GM10266 (cell line): ENCODE data around the gene GPC3.
A peak's percentile ranks its signal among the peaks of the same experiment; 100 is the strongest.
"Not testable (repeated sequence)": the region's sequence is repeated elsewhere in the genome, so short reads cannot be mapped to it uniquely, and the experiment has no call there.

Experiments
- DNase-seq: peaks from one replicate; pipeline ENCODE4 v3.0.0; 2012; ENCODE audit errors: extremely low spot score
- TF ChIP-seq, protein P1 (sequence below): IDR thresholded peaks from 2 replicates; pipeline ENCODE4 v1.5.1; 2012; ENCODE audit warnings: mild to moderate bottlenecking, low read depth; ENCODE audit not compliant: control insufficient read depth, insufficient read depth; ENCODE audit errors: missing control alignments

GPC3 gene

DNA sequence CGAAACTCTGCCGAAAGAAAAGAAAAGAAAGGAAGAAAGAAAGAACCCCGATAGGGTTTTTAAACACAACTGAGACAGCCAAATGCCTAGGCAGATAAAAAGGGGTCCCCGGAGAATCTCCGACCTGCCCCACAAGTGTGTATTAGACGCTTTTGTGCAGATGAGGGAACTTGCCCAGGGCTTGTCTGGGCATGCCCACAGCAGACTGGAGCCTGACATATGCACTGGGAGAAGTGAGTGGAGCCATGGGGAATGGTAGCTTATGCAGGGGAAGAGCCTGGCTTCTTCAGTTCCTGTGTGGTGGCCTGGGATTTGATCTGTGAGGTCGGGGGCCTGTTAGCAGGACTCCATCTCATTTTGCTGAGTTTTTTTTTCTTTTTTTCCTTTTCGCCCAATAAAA lies 199.0 kb downstream of the GPC3 start:
- no peak for DNase-seq

GRCh38 chrX:133783274-133783673 lies 202.1 kb downstream of the GPC3 start:
- peak; percentile 4 for DNase-seq
- TF ChIP-seq, protein P1, sequence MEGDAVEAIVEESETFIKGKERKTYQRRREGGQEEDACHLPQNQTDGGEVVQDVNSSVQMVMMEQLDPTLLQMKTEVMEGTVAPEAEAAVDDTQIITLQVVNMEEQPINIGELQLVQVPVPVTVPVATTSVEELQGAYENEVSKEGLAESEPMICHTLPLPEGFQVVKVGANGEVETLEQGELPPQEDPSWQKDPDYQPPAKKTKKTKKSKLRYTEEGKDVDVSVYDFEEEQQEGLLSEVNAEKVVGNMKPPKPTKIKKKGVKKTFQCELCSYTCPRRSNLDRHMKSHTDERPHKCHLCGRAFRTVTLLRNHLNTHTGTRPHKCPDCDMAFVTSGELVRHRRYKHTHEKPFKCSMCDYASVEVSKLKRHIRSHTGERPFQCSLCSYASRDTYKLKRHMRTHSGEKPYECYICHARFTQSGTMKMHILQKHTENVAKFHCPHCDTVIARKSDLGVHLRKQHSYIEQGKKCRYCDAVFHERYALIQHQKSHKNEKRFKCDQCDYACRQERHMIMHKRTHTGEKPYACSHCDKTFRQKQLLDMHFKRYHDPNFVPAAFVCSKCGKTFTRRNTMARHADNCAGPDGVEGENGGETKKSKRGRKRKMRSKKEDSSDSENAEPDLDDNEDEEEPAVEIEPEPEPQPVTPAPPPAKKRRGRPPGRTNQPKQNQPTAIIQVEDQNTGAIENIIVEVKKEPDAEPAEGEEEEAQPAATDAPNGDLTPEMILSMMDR: no peak

More for the DNA sequence above, 199.0 kb downstream of the GPC3 start:
- TF ChIP-seq, protein P1: no peak

GRCh38 chrX:133781174-133781573 lies 204.2 kb downstream of the GPC3 start:
- DNase-seq: no peak

DNA sequence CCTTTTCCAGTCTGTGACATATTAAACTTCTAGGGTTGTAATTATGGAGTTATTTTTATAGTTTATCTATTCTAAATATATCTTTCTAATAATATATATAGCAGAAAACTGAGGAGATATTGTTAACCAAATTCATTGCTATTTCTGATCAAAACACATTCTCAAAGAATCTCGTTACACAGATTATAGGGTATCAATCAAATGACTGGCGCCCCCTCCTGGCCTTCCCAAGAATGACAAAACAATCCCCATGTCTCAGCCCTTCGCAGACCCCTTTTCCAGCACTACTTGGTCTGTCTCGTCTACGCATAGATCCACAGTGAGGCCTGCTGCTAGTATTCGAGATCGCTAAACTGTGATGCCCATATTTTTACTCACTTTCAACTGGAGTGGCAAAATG lies 209.3 kb downstream of the GPC3 start:
- TF ChIP-seq, protein P1: peak; percentile 25
- peak; percentile 1 for DNase-seq

More at GRCh38 chrX:133781174-133781573, 204.2 kb downstream of the GPC3 start:
- TF ChIP-seq, protein P1: no peak

- TF ChIP-seq, protein P1: no peak
- no peak for DNase-seq
Observed at GRCh38 chrX:133774807-133775206, 210.6 kb downstream of the GPC3 start.

DNA sequence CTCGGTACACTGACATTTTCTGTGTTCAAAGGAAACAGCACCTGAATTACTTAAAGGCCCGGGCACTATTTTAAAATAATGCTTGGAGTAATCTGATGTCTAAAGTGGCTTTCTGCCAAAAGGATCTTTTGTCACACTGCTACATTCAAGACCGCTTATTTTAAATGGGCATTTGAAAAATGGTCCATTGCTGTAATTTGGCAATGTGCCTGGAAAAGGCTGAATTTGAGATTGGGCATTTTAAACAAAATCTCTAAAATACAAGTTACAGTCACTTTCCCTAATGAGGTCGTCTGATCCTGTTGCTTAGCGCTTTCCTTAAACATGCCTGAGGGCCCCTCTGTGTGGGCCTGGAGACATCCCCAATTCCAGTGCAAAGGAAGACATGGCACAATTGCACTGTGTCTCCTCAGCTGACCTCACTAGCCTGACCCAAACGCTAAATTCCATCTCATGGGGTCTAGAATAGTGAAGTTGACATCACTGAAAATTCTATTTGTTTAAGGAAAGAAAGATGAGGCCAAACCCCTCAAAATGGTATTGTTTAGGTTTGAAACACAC lies 214.2 kb downstream of the GPC3 start:
- DNase-seq: no peak
- TF ChIP-seq, protein P1: no peak

DNA sequence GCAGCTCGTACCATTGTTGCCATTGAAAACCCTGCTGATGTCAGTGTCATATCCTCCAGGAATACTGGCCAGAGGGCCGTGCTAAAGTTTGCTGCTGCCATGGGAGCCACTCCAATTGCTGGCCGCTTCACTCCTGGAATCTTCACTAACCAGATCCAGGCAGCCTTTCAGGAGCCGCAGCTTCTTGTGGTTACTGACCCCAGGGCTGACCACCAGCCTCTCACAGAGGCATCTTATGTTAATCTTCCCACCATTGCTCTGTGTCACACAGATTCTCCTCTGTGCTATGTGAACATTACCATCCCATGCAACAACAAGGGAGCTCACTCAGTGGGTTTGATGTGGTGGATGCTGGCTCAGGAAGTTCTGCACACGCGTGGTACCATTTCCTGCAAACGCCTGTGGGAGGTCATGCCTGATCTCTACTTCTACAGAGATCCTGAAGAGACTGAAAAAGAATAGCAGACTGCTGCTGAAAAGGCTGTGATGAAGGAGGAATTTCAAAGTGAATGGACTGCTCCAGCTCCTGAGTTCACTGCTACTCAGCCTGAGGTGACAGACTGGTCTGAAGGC lies 222.3 kb downstream of the GPC3 start:
- not testable (repeated sequence) for DNase-seq
